Heart left ventricle (tissue), 16 donors: ENCODE results near the gene CLEC19A. TPM values are rescaled to one million over a fixed set of nuclear protein-coding genes. Genes with fewer than 3 reads are reported as not detected.

Source experiments
- ATAC-seq, 4 donors: fragments of 200-7000 bp; cut with Tn5 transposase; one replicate each; pipeline ENCODE4 v1.9.1; 2020 to 2022; ENCODE audit warnings: moderate library complexity in 4 of 4, mild to moderate bottlenecking in 3 of 4, moderate number of reproducible peaks in 1 of 4
- DNase-seq, 5 donors: peaks; one replicate each; pipeline ENCODE4 v3.0.0-alpha.2; 2020
- H3K27ac ChIP-seq, 12 donors: fragments of 200-600 bp; sonication (generic) in 4 of 12; one replicate each; pipeline versions ENCODE4 v1.5.0 to v1.8.0; 2016 to 2022; ENCODE audit warnings: mild to moderate bottlenecking in 2 of 12
- H3K27me3 ChIP-seq, 9 donors: fragments of 200-600 bp; sonication (generic) in 2 of 9; one replicate each; pipeline versions ENCODE4 v1.5.1 to v1.8.0; 2016 to 2022; ENCODE audit warnings: mild to moderate bottlenecking in 3 of 9
- H3K36me3 ChIP-seq, 9 donors: fragments of 200-600 bp; sonication (generic) in 2 of 9; one replicate each; pipeline versions ENCODE4 v1.5.0 to v1.8.0; 2018 to 2022; ENCODE audit warnings: mild to moderate bottlenecking in 2 of 9
- H3K4me1 ChIP-seq, 12 donors: fragments of 200-600 bp; sonication (generic) in 4 of 12; one replicate each; pipeline versions ENCODE4 v1.5.0 to v1.8.0; 2016 to 2022; ENCODE audit warnings: mild to moderate bottlenecking in 3 of 12
- H3K4me3 ChIP-seq, 12 donors: fragments of 200-600 bp; sonication (generic) in 4 of 12; one replicate each; pipeline versions ENCODE4 v1.5.0 to v1.8.0; 2017 to 2022; ENCODE audit warnings: mild to moderate bottlenecking in 9 of 12, moderate library complexity in 4 of 12
- H3K9me3 ChIP-seq, 12 donors: fragments of 200-600 bp; sonication (generic) in 4 of 12; one replicate each; pipeline versions ENCODE4 v1.5.0 to v1.8.0; 2016 to 2022; ENCODE audit warnings: mild to moderate bottlenecking in 1 of 12
- POLR2A ChIP-seq, 2 donors: fragments of 450-650 bp; IDR thresholded peaks; one replicate each; pipeline ENCODE4 v1.6.1; 2017; ENCODE audit warnings: antibody characterized with exemption in 2 of 2, mild to moderate bottlenecking in 2 of 2, moderate library complexity in 2 of 2
- WGBS, 4 donors: extraction: QIAGEN DNeasy Blood & Tissue Kit in 2 of 4; methylation state at CpG; one replicate each; pipeline versions ENCODE4 v1.1.5 to v1.1.7; 2013 to 2018; 5-methylcytosine and 5-hydroxymethylcytosine counted together
- intact Hi-C, 10 donors: fragments of 100-400 bp; cut with DNase I; formaldehyde crosslinking; loops; one replicate each; pipeline versions ENCODE4 v1.11.1 to v1.14.2; 2022
- polyA plus RNA-seq, 2 donors: library from polyadenylated mRNA; stranded (reverse); fragments of 200-250 nt; gene quantifications; one replicate each; pipeline ENCODE4 v1.2.3, GENCODE V29; 2013
- total RNA-seq, 9 donors: library from RNA; depleted of rRNA in 2 of 9; stranded (reverse); fragments of >200 nt in 2 of 9; fragmentation: NEBNext Ultra II Directional in 3 of 9; extraction: Animal tissue kit (Norgen Biotek cat#: 25700) in 3 of 9; gene quantifications; one replicate each; pipeline versions ENCODE4 v1.1.0 to v1.2.4, GENCODE V29; 2016 to 2023
- TF ChIP-seq, protein P1 (sequence below), 12 donors: fragments of 200-600 bp; sonication (generic) in 4 of 12; IDR thresholded peaks; one replicate each; pipeline versions ENCODE4 v1.5.0 to v1.8.0; 2018 to 2022; ENCODE audit warnings: antibody characterized with exemption in 12 of 12, mild to moderate bottlenecking in 5 of 12
- donor health status: ischemic (EF 13 %, LVEDD 7.1; RV severe dilation, severe dysfunction).
- donor health status: healthy with polysubstance abuse.
- donor health status: DM: no; HTN: yes; CAD: no.
- donor health status: DM: no; HTN: no; CAD: no.
- donor health status: ischemic (EF 25% LVEDD 6.9; RV normal size, moderate dysfunction).
- donor health status: ischemic (EF 25% LVEDD 5.7; RV mildly dilated, moderate dysfunction).
- donor health status: healthy.
- donor health status: DM: yes; HTN: yes; CAD: no.
- donor health status: ischemic (EF 35%, LVEDD 5.7; RV mildly dilated, moderate dysfunction).
- donor health status: nonischemic (EF 11% LVEDD 7.7; RV severe dilation, severe dysfunction).
- donor health status: DM: yes; HTN: yes; CAD: no.
- donor health status: PGD.
- donor health status: ischemic (EF 29% LVEDD 5.4; RV normal size, mild dysfunction).
- donor health status: nonischemic (EF 23%, LVEDD 6.1; RV moderate dilation, normal function).

Gene CLEC19A
- total and polyA plus RNA-seq, 11 donors: not detected

DNA sequence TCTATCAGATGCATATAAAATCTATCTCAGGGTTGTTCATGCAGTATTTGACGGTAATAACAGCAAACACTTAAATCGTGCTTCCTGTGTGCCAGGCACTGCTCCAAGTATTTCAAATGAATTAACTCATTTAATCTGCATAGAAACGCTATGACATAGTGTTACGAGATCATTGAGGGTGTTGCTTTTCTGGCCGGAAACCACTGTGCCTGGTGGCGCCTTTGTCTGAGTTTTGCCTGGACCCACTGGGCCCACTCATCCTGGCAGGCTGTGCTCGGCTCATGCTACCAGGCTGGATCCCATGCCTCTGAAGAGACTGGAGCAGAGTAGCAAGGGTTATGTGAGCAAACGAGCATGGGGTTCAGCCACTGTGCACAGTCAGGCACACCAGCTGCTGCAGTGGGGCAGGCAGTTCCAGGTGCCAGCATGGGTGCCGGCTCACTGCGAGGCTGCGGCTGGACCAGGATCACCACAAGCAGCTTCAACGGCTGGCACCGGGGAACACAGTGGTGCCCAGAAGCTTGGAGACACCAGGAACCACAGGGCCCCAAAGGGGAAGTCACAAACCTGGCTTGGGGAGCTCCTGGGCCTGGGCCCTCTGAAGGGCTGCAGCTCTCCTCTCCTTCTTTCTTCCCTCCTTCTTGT, 45.9 kb upstream of the CLEC19A start:
- no peaks in the 10 kb centered on the region for H3K27me3 ChIP-seq
- no peak overlapping the region for H3K4me3 ChIP-seq
- no peak for DNase-seq
- H3K36me3 ChIP-seq: no peaks in the 10 kb centered on the region
- intact Hi-C loops: no loop called here
- H3K4me1 ChIP-seq: no peaks in the 10 kb centered on the region
- 90 to 93% (median 91%) methylated on average over 13 of the region's 13 CpGs for WGBS, 4 donors
- H3K9me3 ChIP-seq: peaks cover 0 to 20% (median 12%) of the 10 kb centered on the region in 12 donors
- no peak overlapping the region for H3K27ac ChIP-seq
- no peak for ATAC-seq
- no peak for TF ChIP-seq POLR2A (IDR thresholded peaks at IDR 0.05)
- TF ChIP-seq, protein P1, sequence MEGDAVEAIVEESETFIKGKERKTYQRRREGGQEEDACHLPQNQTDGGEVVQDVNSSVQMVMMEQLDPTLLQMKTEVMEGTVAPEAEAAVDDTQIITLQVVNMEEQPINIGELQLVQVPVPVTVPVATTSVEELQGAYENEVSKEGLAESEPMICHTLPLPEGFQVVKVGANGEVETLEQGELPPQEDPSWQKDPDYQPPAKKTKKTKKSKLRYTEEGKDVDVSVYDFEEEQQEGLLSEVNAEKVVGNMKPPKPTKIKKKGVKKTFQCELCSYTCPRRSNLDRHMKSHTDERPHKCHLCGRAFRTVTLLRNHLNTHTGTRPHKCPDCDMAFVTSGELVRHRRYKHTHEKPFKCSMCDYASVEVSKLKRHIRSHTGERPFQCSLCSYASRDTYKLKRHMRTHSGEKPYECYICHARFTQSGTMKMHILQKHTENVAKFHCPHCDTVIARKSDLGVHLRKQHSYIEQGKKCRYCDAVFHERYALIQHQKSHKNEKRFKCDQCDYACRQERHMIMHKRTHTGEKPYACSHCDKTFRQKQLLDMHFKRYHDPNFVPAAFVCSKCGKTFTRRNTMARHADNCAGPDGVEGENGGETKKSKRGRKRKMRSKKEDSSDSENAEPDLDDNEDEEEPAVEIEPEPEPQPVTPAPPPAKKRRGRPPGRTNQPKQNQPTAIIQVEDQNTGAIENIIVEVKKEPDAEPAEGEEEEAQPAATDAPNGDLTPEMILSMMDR (IDR thresholded peaks at IDR 0.05): no peak

DNA sequence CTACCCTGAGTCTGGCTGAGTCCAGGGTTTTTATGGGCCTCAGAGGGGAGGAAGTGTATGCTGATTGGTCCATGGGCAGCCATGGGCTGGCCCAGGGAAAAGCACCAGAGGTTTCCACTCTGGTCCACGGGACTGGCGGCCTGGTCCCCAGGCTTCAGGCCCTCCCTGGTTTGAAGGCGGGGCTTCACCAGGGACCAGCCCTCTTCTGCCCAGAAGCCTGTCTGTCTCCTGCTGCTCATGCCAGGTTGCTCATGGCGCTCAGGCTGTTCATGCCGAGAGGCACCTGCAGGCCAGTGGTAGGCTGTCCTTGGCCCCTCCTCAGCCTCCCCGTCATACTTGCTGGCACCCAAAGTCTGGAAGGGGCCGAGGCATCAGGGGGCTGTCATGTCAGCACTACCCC, 45.0 kb upstream of the CLEC19A start:
- Histone ChIP-seq H3K4me3 (no peak overlapping the region), H3K9me3 (peaks cover 0 to 12% (median 5%) of the 10 kb centered on the region in 12 donors), H3K4me1 (no peaks in the 10 kb centered on the region), H3K27ac (no peak overlapping the region), H3K27me3 (no peaks in the 10 kb centered on the region), H3K36me3 (no peaks in the 10 kb centered on the region)
- DNase-seq: no peak
- 85 to 96% (median 93%) methylated on average over 7 of the region's 7 CpGs for WGBS, 4 donors
- no peak for ATAC-seq
- no peak for TF ChIP-seq POLR2A (IDR thresholded peaks at IDR 0.05)
- TF ChIP-seq, protein P1 (IDR thresholded peaks at IDR 0.05): no peak
- intact Hi-C loops: no loop called here

DNA sequence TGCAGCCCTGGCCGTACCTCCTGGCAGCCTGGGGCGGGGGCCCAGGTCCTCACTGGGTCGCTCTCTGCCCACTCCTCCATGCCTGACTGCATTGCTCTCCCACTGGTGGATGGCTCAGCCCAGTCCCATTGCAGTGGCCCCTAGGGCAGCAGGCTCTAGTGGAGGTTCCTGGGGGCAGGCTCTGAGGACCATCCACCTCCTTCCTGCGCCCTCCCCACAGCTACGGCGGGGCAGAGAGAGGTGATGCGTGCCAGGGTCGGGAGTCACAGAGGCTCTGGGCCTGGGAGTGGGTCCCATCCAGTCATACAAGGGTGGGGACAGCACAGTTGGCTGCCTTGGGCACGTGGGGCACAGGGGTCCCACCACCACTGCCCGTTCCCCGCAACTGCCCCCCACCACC, 44.0 kb upstream of the CLEC19A start:
- 91 to 100% (median 93%) methylated on average over 4 to 11 of the region's 11 CpGs for WGBS, 4 donors
- TF ChIP-seq, protein P1 (IDR thresholded peaks at IDR 0.05): no peak
- no peak for TF ChIP-seq POLR2A (IDR thresholded peaks at IDR 0.05)
- Histone ChIP-seq H3K27ac (no peak overlapping the region), H3K4me1 (no peaks in the 10 kb centered on the region), H3K36me3 (no peaks in the 10 kb centered on the region), H3K4me3 (no peak overlapping the region), H3K27me3 (no peaks in the 10 kb centered on the region), H3K9me3 (peaks cover 0 to 7% (median 0%) of the 10 kb centered on the region in 12 donors)
- intact Hi-C loops: no loop called here
- DNase-seq (no peak), ATAC-seq (no peak)

DNA sequence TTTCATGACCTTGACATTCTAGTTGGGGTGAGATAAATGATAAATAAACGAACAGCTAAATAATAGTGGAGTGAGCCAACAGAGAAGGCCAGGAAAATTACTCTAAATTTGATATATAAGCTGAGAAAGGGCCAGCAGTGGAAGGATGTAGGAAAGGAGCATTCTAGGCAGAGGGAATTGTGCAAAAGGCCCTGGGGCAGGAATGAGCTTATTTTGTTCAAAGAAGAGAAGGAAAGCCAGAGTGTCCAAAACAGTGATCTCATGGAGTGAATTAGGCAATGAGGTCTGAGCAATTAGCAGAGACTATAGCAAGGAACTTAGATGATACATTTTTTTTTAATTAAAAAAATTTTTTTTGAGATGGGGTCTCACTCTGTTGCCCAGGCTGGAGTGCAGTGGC, 43.3 kb upstream of the CLEC19A start:
- intact Hi-C loops: no loop called here
- 39 to 47% (median 43%) methylated on average over 1 of the region's 1 CpG for WGBS, 4 donors
- no peak for DNase-seq

More for the DNA sequence above, 43.3 kb upstream of the CLEC19A start:
- H3K36me3 ChIP-seq: no peaks in the 10 kb centered on the region
- TF ChIP-seq, protein P1 (IDR thresholded peaks at IDR 0.05): no peak
- no peak for TF ChIP-seq POLR2A (IDR thresholded peaks at IDR 0.05)
- no peaks in the 10 kb centered on the region for H3K4me1 ChIP-seq
- H3K27ac ChIP-seq: no peak overlapping the region
- H3K27me3 ChIP-seq: no peaks in the 10 kb centered on the region
- H3K4me3 ChIP-seq: no peak overlapping the region
- ATAC-seq: no peak
- H3K9me3 ChIP-seq: peaks cover 0 to 7% (median 0%) of the 10 kb centered on the region in 12 donors
